Stimulated activated CD4-positive, alpha-beta T cell treated with anti-CD3 and anti-CD28 coated beads, TNF-alpha, amount 100 ng/mL, for 48 hours (primary cell): ENCODE data around the gene RTN4RL1.
"Not testable (repeated sequence)": the region's sequence is repeated elsewhere in the genome, so short reads cannot be mapped to it uniquely, and the experiment has no call there.

Source experiments
- DNase-seq, 3 donors: peaks; one replicate each; pipeline ENCODE4 v3.0.0-alpha.2; 2020; ENCODE audit warnings: low read depth in 3 of 3

RTN4RL1 gene

GRCh38 chr17:1896243-1897104 lies 128.7 kb downstream of the RTN4RL1 start:
- DNase-seq: no peak

GRCh38 chr17:1895479-1895878 lies 129.7 kb downstream of the RTN4RL1 start:
- not testable (repeated sequence) for DNase-seq

- no peak for DNase-seq
Measured at GRCh38 chr17:1894753-1895339, 130.3 kb downstream of the RTN4RL1 start.

DNA sequence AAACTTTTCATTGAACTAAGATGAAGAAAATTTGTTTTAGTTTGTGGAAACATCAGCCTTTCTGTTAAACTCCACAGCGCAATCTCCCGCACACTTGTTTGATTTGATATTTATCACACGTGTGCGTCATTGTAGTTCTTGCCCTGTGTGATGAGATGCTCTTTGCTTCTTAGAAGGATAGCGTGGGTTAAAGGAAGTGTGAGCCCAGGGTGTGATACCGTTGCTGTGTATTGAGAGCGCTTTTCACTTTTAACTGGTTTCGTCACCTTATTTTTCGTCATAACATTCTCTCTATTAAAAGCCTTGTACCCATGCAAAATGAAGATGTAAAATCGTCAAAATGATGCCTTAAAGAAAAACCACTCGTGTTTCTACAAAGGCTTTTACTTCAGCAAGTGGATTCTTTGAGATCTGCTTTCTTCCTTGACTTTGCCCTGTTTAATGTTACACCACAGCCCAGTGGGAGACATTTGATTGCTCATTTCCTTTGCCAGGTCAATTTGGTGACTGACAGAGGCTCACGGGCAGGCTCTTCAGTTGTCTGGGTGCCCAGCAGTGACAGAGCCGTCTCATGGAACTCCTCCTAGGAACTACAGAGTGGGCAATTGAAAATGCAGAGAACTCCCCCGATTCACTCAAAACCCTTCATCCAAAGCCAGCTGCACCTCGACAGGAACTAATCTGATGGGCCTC lies 134.2 kb downstream of the RTN4RL1 start:
- no peak for DNase-seq

GRCh38 chr17:1888741-1889140 lies 136.4 kb downstream of the RTN4RL1 start:
- DNase-seq: no peak
